ENCODE measurements around the gene COL20A1. TPM values are rescaled to one million over a fixed set of nuclear protein-coding genes. Genes with fewer than 3 reads are reported as not detected.

COL20A1 gene
- total RNA-seq, 1 experiment from 2014 or later = 0.23 TPM

DNA sequence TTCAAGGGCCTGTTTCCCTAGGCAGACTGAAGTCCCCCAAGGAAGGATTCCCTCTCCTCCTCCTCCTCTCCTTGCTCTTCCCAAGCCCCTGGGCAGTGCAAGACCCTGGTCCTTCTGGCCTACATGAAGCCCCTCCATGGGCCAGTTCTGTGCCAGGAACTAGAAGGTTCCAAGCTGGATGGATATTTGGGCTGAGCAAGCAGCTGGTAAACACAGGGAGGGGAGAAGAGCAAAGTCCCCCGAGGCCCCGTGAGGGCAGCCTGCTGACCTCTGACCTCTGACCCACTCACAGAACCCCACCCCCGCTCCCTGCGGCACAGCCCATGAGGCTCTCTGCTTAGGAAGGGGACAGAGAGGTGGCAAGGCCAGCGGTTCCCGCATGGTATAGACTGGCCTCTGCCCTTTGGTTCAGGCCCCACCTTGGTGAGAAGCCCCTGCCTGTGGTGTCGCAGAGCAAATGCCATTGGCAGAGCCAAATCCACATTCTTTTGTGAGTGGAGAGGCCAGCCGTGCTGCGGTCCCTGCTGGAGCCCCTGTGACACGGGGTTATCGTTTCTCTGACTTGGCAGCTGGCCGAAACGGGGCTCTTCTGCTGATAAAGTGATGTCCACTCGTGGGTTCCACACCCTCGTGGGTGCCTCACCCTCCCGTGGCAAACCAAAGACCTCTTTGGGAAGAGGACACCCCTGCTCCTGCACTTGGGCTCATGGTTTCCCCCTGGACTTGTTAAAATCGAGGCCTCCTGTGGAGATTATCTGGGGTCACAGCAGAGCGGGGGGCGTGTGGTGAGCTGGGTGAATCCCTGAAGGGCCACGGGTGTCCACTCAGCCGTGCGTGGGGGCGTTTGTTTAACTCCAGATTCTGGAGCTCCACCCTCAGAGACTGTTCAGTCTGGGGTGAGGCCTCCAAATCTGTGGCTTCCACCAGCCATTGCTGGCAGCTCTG is 70.3 kb downstream of the COL20A1 start:
- DNase-seq (ENCODE audit: low read depth, low spot score) = no peak
- Histone ChIP-seq H3K27me3 (ENCODE audit: control insufficient read depth, insufficient read depth, low read length) (no peaks in the 10 kb centered on the region), H3K4me3 (ENCODE audit: low read depth in 2 of 2, low read length in 2 of 2) (no peak overlapping the region), H3K27ac (ENCODE audit: low read length) (no peak overlapping the region), H3K9me3 (ENCODE audit: control insufficient read depth, insufficient read depth, low read depth, low read length) (no peaks in the 10 kb centered on the region), H3K36me3 (ENCODE audit: control insufficient read depth, insufficient read depth, low read length) (no peaks in the 10 kb centered on the region), H3K4me1 (ENCODE audit: control insufficient read depth, insufficient read depth, low read length) (peaks cover under 1% of the 10 kb centered on the region)
- BruUV-seq (replicated peaks) = no TSS peak
- ChIA-PET POLR2A (no interaction called here), CTCF (no interaction called here)
- in situ Hi-C loops (cut with HindIII; ENCODE audit: low pct_unique_long_range_greater_than_20kb, low sequenced_read_pairs) = no loop called here
- intact Hi-C loops (cut with micrococcal nuclease; ENCODE audit: unreplicated experiment) = no loop called here
- ATAC-seq = no peak
- no peak for TF ChIP-seq POLR2AphosphoS5 (IDR thresholded peaks at IDR 0.05; ENCODE audit: low read depth, low read length)
- TF ChIP-seq CTCF (IDR thresholded peaks at IDR 0.05) = no peak
- TF ChIP-seq TCF7L2 (IDR thresholded peaks at IDR 0.05; ENCODE audit: low read depth, low read length) = no peak

DNA sequence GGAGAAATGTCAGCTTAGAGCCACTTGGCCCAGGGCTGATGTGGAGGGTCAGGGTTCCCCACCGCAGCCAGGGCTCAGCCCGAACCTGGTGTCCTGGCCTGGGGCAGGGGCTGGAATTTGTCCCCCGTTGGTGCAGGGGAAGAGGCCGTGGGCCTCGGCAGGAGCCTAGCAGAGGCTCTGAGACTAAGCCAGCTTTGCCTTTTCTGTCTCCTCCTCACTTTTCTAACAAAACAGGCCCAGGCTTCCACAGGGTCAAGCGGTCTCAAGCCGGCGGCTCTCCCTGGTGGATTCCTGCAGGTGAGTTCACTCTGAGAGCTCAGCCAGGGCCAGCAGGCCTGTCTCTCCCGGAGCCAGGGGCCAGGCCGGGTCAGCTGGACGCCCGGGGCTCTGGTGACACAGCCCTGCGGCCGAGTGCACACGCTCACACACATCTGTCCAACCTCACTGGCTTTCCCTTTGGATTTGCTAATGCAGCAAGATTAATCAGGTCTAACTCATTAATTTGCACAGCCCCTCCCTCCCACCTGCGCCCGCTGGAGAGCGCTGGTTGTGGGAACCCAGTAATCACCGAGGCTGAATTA is 71.1 kb downstream of the COL20A1 start:
- ChIA-PET CTCF (no interaction called here), POLR2A (no interaction called here)
- intact Hi-C loops (cut with micrococcal nuclease; ENCODE audit: unreplicated experiment) (no loop called here), in situ Hi-C loops (cut with HindIII; ENCODE audit: low pct_unique_long_range_greater_than_20kb, low sequenced_read_pairs) (no loop called here)
- H3K9me3 ChIP-seq (ENCODE audit: control insufficient read depth, insufficient read depth, low read depth, low read length) = no peaks in the 10 kb centered on the region
- H3K27ac ChIP-seq (ENCODE audit: low read length) = no peak overlapping the region
- DNase-seq (ENCODE audit: low read depth, low spot score) (no peak), ATAC-seq (no peak)
- TF ChIP-seq, protein P1, sequence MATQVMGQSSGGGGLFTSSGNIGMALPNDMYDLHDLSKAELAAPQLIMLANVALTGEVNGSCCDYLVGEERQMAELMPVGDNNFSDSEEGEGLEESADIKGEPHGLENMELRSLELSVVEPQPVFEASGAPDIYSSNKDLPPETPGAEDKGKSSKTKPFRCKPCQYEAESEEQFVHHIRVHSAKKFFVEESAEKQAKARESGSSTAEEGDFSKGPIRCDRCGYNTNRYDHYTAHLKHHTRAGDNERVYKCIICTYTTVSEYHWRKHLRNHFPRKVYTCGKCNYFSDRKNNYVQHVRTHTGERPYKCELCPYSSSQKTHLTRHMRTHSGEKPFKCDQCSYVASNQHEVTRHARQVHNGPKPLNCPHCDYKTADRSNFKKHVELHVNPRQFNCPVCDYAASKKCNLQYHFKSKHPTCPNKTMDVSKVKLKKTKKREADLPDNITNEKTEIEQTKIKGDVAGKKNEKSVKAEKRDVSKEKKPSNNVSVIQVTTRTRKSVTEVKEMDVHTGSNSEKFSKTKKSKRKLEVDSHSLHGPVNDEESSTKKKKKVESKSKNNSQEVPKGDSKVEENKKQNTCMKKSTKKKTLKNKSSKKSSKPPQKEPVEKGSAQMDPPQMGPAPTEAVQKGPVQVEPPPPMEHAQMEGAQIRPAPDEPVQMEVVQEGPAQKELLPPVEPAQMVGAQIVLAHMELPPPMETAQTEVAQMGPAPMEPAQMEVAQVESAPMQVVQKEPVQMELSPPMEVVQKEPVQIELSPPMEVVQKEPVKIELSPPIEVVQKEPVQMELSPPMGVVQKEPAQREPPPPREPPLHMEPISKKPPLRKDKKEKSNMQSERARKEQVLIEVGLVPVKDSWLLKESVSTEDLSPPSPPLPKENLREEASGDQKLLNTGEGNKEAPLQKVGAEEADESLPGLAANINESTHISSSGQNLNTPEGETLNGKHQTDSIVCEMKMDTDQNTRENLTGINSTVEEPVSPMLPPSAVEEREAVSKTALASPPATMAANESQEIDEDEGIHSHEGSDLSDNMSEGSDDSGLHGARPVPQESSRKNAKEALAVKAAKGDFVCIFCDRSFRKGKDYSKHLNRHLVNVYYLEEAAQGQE (IDR thresholded peaks at IDR 0.05; ENCODE audit: insufficient read depth in 1 of 2, low read depth in 2 of 2, low read length in 1 of 2) = no peak
- TF ChIP-seq POLR2AphosphoS5 (IDR thresholded peaks at IDR 0.05; ENCODE audit: low read depth, low read length) (no peak), SIN3A (IDR thresholded peaks at IDR 0.05; ENCODE audit: borderline replicate concordance, insufficient read depth, low read depth, low read length) (no peak), TCF7L2 (IDR thresholded peaks at IDR 0.05; ENCODE audit: low read depth, low read length) (no peak), CTCF (IDR thresholded peaks at IDR 0.05) (no peak)
- BruUV-seq (replicated peaks) = no TSS peak
- H3K4me1 ChIP-seq (ENCODE audit: control insufficient read depth, insufficient read depth, low read length) = no peaks in the 10 kb centered on the region; the same call in 1 of the 2 replicates
- H3K4me3 ChIP-seq (ENCODE audit: low read depth in 2 of 2, low read length in 2 of 2) = no peak overlapping the region
- no peaks in the 10 kb centered on the region for H3K27me3 ChIP-seq (ENCODE audit: control insufficient read depth, insufficient read depth, low read length)
- H3K36me3 ChIP-seq (ENCODE audit: control insufficient read depth, insufficient read depth, low read length) = no peaks in the 10 kb centered on the region
